ENCODE data around the gene THAP10. TPM values are rescaled to one million over a fixed set of nuclear protein-coding genes. Genes with fewer than 3 reads are reported as not detected.
"Not testable (repeated sequence)": the region's sequence is repeated elsewhere in the genome, so short reads cannot be mapped to it uniquely, and the experiment has no call there.

The THAP10 gene
- 1 to 10 TPM; 2.2 to 4.3 (median 3.5) TPM for polyA plus RNA-seq (ENCODE audit: insufficient read length in 10 of 10)
- long read RNA-seq, donor 1, partial matches to known transcripts, result 0 of 1 reads
- long read RNA-seq, donor 1, other reads (novel, unspliced or antisense), result 0 of 1 reads
- long read RNA-seq, donor 2, partial matches to known transcripts, result 0 of 2 reads
- long read RNA-seq, donor 2, other reads (novel, unspliced or antisense), result 0 of 2 reads
- long read RNA-seq, donor 3, result 0 reads
- long read RNA-seq, donor 4, partial matches to known transcripts, result 0 of 1 reads
- long read RNA-seq, donor 4, other reads (novel, unspliced or antisense), result 0 of 1 reads
- long read RNA-seq, donor 5, partial matches to known transcripts, result 5 of 9 reads
- long read RNA-seq, donor 5, other reads (novel, unspliced or antisense), result 0 of 9 reads
- long read RNA-seq, donor 6, partial matches to known transcripts, result 0 of 1 reads
- long read RNA-seq, donor 6, other reads (novel, unspliced or antisense), result 0 of 1 reads
- long read RNA-seq, donor 7, partial matches to known transcripts, result 0 of 1 reads
- long read RNA-seq, donor 7, other reads (novel, unspliced or antisense), result 0 of 1 reads
- long read RNA-seq, donor 8, partial matches to known transcripts, result 0 of 1 reads
- long read RNA-seq, donor 8, other reads (novel, unspliced or antisense), result 0 of 1 reads
- long read RNA-seq, donor 9, partial matches to known transcripts, result 0 of 1 reads
- long read RNA-seq, donor 9, other reads (novel, unspliced or antisense), result 0 of 1 reads

DNA sequence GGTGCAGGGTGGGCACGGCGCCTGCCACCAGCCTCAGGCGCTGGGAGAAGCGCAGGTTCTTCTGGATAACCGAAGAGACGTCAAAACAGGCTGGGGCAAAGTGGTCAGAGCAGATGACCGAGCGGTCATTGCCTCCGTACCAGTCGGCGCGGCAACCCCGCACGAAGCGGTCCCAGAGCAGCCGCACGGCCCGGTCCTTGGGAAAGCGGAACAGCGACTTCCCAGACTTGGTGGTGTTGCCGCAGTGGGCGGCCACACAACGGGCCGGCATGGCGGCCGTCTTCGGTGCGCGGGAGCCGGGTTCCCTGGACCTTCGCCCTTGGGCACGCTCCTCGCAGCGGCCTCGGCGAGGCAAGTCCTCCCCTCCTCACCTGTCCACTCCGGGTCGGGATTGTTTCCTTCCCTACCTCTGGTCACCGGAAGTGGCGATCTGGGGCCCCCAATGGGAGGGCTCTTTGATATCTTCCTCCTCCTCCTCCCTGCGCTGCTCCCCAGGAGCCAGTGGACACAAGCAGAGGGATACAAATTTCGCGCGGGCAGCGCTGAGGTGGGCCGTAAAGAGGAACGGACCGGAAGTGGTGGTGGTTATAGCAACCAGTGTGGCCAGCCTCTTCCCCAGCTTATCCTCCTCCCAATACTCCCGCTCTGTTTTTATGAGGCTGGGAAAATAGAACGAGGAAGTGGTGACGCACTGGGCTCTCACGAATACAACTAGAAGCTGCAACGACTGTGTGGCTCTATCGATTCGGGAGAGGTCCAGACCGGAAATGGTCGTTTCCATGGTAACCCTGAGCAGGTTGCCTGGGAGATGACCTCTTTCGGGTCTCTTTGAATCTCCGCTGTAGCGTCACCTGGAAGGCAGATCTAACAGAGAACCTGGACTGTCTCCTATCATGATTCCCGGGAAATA, at the start of gene THAP10, which contains the start of gene LRRC49:
Gene THAP10 (minus strand): TSS at position 432 of the 910 bp plus-strand sequence. CDS start 161 bp downstream, at position 271.
Gene LRRC49 (plus strand): TSS at position 825 of the 910 bp plus-strand sequence. CDS start 69 bp downstream, at position 894.
- DNase-seq, result peak; percentile 94 to 98 (median 96)

DNA sequence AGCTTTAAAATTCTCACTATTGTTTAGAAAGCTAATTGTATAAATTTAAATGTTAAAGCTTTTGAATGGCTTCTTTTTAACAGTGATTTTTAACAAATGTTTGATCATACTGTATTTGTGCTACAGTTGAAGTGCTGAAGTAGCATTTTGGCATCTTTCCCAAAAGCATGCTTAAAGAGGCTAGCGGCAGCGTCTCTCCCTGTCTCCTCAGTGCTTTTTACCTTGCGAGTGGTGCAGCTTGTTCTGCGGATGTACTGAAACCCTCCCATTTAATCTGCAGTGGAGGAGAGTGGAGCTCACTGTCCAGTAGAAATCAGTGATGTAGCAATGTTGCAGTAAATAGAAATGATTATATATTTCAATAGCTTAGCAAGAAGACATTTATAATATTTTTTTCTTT, 44.1 kb upstream of the THAP10 start:
- peak in 2 of 3 donors; percentile 18 to 30 for DNase-seq

DNA sequence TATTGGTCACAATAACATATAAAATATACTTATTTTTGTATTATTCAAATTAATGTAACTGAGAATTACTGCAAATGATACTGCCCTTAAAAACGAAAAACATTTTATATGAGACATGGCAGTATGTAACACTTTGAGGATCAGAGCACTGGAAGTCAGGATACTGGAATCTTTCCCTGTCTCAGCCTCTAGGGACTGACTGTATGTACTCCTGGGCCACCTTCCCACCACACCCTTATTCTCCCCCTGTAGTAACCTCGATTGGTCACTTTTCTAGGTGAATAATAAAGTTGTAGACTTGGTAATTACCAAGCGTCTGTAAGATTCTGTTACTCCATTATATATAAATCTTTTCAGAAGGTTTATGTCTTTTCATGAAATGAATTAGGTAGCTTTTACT, 43.4 kb upstream of the THAP10 start:
- DNase-seq, result no peak

DNA sequence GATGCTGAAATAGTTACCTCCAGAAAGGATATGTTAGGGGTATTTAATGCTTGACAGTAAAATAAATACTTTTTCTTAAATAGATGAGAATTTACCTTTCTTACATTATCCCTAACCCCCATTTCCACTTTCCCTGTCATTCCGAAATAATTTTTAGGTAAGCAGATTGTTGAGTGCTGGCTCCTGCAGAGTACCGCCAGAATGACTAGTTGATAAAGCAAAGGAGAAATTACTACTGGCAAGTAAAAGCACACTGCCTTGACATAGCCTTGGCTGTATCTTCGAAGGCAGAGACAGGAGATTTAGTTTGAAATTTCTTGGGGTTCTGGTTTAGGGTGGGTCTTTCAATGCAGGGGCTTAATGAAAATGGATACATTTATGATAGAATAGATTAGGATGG, 41.2 kb upstream of the THAP10 start:
- no peak for DNase-seq

DNA sequence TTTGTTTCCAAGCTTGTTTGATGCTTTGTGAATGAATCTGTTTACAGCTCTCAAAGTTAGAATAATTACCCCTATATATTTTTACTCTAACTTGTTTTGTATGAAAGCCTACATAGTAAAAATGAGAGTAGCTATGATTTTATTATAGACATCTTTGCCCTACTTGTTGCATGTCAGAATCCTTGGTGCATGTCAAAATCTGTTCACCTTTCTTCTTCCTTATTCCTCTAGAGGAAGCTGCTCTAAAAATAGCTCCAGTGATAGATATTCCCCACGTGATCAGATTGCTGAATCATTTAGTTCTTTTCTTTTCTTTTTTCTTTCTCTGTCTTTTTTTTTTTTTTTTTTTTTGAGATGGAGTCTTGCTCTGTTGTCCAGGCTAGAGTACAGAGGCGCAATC, 40.2 kb upstream of the THAP10 start:
- DNase-seq, result no peak

DNA sequence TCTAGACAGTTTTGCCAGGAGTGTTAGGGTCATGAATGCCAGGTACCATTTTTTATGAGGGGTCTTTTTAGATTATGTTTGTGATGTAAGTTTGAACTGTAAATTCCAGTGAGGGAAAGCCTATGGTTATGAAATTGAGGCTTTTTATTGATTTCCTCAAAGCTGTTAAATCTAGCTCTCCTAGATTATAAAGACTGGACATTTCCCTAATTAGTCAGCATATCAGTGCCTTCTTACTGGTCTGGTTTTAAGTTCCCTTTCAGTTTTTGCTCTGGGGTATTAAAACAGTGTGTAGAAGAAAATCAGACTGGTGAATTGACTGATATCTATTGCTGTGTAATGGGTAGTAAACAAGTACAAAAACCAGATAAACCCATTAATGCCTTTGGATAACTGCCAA, 39.6 kb upstream of the THAP10 start:
- no peak for DNase-seq

DNA sequence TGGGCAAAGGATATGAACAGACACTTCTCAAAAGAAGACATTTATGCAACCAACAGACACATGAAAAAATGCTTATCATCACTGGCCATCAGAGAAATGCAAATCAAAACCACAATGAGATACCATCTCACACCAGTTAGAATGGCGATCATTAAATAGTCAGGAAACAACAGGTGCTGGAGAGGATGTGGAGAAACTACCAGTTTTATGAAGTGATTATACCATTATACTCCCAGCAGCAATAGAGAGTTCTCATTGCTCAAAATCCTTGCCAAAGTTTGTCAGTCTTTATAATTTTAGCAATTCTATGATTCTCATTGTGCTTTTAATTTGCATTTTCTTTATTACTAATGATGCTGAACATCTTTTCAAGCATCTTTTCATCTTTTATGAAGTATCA, 34.7 kb upstream of the THAP10 start:
- not testable (repeated sequence) for DNase-seq

DNA sequence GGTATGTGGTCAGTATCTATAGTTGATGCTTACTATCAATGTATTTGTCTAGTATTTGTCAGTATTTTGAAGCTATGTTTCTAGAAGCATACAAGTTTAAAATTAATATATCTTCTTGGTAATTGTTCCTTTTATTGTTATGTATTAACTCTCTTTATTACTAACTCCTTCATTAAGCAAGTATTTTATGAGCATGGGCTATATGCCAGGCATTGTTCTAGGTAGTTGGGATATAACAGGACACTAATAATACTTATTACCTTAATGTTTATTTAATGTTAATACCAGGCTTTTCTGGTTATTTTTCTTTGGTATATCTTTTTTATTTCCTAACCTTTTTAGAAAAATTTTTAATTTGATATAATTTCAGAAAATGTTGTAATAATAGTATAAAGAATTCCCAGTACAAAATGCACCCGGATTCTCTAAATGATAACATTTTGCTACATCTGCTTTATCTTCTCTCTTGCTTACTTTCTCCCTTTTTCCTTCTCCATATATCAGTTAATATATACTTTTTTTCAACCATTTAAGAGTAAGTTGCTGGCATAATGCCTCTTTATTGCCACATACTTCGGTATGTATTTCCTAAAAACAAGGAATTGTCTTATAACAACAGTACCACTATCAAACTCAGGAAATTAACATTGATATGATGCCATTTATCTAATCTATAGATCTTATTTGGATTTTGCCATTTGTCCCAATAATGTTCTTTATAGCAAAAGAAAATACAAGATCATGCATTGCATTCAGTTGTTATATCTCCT, 31.3 kb upstream of the THAP10 start:
- no peak for DNase-seq

DNA sequence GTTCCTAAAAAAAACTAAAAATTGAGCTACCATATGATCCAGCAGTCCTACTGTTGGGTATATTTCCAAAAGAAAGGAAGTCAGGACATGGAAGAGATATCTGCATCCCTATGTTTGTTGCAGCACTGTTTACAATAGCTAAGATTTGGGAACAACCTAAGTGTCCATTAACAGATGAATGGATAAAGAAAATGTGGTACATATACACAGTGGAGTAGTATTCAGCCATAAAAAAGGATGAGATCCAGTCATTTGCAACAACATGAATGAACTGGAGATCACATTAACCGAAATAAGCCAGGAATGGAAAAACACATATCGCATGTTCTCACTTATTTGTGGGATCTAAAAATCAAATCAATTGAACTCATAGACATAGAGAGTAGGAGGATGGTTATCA, 29.9 kb upstream of the THAP10 start:
- no peak for DNase-seq

DNA sequence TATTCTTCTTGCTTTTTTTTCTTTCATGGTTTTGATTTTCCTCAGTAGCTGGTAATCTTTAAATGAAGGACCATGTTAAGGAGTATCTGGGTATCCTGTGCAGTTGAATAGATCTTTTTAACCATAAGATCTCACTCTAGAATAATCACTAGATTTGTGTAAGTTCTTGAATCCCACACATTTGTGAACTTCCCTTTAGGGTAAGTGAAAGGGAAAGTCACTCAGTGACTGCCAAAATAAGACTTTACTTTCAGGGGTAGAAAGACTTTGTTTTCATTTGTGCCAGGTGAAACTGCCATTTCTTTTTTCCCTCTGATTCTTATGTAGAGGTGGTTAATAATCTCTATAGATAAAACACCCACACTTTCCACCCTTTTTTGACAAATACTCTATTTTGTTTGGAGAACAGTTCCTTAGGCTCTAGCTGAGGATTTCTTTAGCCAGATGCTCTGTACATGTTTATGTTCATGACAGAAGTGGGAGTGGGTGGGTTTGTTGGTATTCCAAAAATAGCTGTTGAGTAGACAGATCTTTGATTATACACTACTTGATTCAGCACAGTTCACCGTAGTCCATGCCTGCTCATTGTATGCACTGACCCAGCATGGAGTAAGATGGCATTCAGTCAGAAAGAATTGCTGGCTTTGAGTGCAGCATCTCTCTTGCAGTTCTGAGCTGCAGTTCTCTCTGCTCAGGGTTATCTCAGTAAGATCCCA, 28.9 kb upstream of the THAP10 start:
- no peak for DNase-seq

DNA sequence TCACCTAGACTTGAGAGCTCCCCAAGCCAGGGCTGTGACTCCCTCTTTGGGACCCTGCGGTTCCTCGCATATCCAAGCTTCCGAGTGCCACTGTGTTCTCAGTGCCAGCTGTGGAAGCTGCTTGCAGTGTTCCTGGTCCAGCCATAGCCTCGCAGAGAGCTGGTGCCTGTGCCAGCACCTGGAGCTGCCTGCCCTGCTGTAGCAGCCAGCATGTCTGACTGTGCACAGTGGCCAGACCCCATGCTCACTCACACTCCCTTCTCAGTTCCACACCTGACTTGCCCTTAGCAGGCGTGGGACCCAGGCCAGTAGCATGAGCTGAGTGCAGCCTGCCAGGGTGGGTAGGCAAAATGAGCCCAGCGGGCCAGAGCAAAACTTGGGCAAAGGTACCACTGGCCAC, 25.7 kb upstream of the THAP10 start:
- DNase-seq, result no peak

DNA sequence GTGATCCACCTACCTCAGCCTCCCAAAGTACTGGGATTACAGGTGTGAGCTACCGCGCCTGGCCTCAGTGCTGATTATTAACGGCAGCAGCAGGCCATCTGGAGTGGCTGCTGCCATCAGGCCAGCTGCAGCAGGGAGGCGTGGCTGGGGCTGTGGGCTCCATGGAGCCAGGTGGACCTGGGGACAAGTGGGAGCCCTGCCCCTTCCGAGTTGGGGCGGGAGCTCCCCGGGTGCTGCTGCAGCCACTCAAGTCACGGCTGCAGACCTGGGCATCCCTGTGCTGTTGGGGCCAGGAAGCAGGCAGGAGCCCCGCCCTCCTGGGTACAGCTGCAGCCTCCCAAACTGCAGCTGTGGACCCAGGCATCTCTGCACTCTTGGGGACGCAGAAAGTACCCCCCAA, 24.3 kb upstream of the THAP10 start:
- no peak for DNase-seq

DNA sequence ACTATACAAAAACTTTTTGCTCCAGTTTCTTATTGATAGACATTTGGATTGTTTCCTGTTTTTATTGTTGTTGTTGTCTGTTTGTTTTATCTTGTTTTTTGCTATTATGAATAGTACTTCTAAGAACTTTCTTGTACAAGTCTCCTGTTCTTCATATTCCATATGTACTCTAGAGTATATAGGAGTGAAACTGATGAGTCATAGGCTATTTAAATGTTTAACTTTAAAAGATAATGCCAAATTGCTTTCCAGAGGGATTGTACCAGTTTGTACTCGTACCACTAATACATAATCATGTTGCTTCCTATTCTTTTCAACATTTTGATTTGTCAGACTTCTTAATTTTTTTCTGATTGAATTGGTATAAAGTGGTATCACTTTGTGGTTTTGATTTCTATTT, 20.0 kb upstream of the THAP10 start:
- DNase-seq, result no peak

DNA sequence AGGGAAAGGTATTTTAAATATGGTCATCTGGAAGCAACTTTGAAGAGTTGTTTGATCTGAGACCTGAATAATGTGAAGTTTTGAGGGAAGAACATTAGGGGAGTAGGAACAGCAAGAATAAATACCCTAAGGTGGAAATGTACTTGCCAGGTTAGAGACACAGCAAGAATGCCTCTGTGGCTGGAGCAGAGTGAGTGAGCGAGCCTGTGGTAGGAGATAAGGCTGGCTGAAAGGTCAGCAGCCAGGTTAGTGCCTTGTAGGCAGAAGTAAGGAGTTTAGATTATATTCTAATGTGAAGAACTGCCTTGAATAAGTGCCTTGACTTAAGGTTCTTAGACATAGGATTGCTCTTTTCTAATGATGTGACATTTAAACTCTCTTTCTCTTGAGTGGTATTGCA, 18.7 kb upstream of the THAP10 start:
- DNase-seq, result no peak

DNA sequence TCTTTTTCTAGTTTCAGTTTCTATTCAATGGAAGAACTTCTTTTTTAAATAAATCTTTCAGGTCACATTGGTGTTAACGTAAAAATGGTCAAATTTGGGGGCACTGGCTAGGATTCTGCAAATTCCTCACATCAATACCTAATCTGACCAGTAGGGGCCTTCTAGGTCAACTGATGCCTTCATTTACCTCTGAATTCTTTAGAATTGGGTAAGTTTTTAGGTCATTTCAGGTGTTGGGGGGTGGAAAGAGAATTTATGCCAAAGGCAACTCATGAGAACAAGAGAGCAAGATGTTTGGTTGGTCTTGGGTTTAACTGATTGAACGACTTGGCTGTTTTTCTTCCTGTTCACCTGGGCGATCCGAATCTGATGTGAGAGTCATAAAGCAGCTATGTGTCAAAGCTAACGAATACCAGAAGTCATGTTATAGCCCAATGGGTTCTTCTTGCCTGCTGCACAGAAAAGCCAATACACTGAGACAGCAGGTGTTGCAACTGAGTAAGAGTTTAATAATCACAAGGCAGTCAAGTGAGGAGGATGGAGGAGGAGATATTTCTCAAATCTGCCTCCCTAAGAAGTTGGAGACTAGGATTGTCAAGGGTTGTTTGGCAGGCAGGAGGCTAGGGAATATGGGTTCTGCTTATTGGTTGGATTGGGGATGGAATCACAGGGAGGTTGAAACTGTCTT, 15.7 kb upstream of the THAP10 start:
- no peak for DNase-seq

DNA sequence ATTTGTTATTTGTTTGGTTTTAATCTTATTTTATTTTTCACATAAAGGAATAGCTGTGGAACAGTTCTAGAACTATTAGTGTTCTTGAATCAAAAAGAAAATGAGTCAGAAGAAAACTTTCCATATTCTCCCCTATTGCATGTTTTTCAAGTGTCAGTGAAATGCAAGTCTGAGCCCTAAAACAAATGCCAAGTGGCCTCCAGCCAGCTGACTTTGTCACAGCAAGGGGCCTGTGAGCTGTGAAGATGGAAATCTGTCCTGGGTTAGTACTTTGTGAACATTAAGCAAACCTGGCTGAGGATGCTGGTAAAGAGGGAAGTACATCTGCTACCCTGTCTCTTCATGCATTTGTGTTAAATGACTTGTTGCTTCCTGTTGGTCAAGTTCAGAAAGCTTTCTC, 14.6 kb upstream of the THAP10 start:
- DNase-seq, result no peak

DNA sequence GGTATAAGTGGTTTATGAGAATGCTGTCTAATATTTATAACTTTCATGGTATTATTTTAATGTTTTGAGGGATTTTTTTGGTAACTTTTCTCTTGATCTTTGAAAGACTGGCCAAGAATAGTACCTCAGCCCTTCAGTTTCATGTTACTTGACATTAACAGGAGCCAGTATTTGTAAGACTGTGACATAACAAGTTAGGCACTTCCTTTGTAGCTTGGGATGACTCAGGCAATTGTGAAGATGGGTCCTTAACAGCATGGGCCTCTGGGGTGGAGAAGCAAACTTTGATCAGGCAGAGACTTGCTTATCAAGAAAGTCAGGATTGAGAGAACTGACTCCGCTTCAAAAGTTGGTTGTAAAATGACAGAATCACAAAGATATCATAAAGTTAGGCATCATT, 9.9 kb upstream of the THAP10 start:
- DNase-seq, result peak in 1 of 3 donors; percentile 70

DNA sequence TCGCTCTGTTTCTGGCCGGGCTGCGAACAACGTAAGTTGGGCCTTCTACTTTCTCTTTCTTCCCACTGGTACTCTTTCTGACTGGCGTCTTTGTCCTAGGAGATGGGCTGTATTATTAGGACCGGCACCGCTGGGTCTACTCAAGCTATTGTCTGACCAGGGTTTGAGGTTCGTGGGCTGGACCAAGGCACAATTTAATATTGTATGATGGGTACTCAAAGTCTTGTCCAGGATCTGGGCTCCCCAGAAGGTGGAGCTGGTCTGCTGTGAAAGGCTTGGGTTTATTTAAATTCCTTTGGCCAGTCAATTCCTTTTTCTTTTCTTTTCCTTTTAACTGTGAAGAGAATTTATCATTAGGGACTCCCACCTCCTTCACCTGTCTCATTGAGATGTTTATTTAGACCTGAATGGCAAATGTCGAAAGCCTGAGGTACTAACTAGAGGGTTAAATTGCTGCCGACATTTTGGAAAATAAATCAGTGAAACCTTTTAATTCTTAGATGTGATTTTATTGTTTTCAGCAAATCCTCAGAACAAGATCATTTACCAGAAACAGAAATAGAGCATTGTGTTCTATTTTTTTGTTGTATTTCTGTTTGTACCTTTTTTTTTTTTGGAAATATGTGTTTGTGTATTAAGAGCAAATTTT, 803 bp upstream of the THAP10 start:
- DNase-seq, result peak in 1 of 3 donors; percentile 65

DNA sequence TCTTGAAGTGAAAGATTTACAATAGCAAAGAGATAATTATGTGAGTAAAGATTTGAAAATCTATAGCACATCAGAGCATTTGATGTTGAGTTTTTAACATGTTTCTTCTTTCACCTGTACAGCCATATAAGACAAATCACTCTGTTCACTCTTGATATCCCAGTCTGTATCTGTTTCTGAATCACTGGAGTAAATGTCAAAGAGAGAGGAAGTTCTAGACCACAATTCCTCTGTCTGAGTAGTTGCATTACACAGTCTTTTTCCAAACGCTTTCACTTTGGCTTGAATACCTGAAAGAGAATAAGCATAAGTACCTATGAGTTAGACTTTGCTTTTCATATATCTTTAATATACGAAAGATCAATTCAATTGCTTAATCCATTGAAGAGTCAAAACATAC, 9.9 kb downstream of the THAP10 start:
- no peak for DNase-seq
